Caki2 (cell line): ENCODE data around the gene CD2. TPM values are rescaled to one million over a fixed set of nuclear protein-coding genes. Genes with fewer than 3 reads are reported as not detected.

Experiments
- DNase-seq: peaks from one replicate; pipeline ENCODE4 v3.0.0-alpha.2; 2015; ENCODE audit warnings: low read depth
- in situ Hi-C: cut with HindIII; loops from 2 replicates; pipeline ENCODE4 v1.10.0; 2016; ENCODE audit warnings: low sequenced_read_pairs, low pct_unique_long_range_greater_than_20kb, mixed read lengths
- total RNA-seq: library from RNA; depleted of rRNA; stranded (reverse); fragments of >200 nt; shearing (Covaris generic); gene quantifications from 2 replicates; pipeline ENCODE4 v1.2.3, GENCODE V29; 2014; ENCODE audit warnings: low replicate concordance; rRNA removed

CD2 gene
- total RNA-seq, 1 experiment from 2014 or later, result not detected

- DNase-seq, result no peak
- in situ Hi-C loops, result no loop called here
These were observed 51.2 kb downstream of the CD2 start for GRCh38 chr1:116805398-116805797.

DNA sequence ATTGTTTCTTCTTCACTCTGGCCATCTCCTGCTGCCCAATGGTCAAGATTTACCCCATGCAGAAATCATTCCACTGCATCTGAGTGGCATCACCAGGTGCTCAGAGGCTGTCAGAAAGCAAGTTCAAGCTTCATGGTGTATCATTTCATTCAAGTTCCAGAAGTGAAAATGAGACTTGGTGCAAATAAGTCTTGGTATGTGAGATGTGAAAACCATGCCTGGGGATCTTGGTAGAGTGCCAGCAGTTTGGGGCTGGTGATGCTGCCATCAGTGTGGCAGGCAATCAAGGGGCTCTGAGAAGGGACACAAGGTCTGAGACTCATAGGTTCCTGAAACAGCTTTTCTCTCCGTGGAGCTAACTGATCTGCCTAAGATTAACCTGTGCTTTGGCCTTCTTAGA is 52.0 kb downstream of the CD2 start:
- no peak for DNase-seq
- in situ Hi-C loops, result no loop called here

DNA sequence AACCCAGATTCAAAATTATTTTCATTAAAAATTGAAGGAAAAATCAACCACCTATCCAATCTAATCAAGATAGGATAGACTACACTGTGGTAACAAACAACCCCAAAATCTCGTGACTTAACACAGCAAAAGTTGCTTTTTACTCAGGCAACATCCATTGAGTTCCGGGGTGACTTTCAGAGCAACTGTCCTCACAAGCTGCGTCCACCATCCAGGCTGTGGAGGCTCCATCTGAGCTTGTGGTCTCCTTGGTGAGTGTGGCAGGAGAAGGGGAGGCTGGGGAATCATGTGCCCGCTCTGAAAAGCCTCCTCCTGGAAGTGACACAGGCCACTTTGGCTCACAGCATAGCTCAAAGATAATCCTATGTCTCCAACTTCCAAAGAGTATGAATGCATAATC is 52.4 kb downstream of the CD2 start:
- in situ Hi-C loops, result no loop called here
- no peak for DNase-seq

DNA sequence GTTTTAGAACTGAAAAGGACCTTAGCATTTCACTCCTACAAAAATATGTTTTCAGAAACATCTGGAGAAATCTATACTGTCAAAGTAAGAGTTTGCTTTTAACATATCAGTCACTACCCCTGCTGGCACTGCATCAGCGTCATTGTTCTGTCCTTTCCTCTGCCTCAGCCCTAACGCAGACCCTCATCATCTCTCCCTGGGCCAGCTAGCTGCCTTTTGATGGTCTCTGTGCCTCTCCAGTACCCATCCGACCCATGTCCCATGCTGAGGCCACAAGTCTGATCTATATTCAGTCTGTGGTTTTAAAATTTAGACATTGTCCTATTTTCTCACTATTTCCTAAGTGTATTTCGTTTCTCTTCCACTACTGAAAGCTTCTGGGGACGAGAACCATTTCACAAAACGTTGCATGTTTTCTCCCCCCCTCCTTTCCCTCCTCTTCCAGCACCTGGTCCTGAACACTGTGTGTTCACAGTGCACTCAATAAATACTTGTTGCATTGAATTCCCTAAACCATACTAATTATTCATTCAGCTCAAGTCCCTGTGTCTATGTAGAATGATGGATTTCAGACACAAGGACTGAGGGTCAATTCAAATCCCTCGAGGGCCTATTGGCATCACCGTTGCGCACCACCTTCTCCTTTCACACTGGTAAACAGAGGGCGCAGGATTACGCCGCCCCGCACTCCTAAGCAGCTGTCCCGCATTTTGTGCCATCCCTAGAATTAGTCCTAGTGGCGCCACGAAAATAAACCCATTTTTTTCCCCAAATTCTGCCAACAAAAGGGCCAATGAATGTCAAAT is 53.4 kb downstream of the CD2 start:
- DNase-seq, result no peak
- in situ Hi-C loops, result no loop called here

DNA sequence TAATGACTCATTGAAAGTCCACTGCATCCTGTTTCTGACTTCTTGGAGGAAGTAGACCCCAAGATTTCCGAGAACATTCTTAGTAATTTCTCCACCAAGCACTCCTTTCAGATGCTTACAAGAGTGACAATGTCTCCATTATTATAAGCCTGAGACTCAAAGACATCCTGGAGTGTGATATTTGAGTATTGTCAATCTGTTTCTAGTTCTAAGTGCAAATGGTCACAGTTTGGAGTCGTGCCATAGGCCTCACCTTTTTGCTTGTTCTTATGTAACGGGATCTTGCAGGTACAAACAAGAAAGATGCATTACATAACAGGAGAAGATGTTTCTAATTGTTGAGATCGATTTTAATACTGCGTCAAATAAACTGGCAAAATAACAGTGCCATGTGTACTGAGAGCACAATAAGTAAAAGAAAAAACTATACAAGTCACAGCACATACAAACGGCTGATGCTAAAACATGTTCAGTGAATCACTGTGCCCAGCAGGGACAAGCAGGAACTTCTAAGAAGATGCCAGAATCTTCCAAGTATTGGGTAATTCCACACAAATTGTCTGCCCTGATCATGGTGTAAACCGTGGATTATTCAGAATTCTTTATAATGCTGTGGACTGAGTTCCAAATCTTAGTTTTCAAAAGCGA is 54.1 kb downstream of the CD2 start:
- in situ Hi-C loops, result no loop called here
- DNase-seq, result no peak

- DNase-seq, result no peak
- in situ Hi-C loops, result no loop called here
These were observed 54.7 kb downstream of the CD2 start for GRCh38 chr1:116808848-116809508.

- in situ Hi-C loops, result no loop called here
- no peak for DNase-seq
These were observed 57.1 kb downstream of the CD2 start for GRCh38 chr1:116811321-116811720.

DNA sequence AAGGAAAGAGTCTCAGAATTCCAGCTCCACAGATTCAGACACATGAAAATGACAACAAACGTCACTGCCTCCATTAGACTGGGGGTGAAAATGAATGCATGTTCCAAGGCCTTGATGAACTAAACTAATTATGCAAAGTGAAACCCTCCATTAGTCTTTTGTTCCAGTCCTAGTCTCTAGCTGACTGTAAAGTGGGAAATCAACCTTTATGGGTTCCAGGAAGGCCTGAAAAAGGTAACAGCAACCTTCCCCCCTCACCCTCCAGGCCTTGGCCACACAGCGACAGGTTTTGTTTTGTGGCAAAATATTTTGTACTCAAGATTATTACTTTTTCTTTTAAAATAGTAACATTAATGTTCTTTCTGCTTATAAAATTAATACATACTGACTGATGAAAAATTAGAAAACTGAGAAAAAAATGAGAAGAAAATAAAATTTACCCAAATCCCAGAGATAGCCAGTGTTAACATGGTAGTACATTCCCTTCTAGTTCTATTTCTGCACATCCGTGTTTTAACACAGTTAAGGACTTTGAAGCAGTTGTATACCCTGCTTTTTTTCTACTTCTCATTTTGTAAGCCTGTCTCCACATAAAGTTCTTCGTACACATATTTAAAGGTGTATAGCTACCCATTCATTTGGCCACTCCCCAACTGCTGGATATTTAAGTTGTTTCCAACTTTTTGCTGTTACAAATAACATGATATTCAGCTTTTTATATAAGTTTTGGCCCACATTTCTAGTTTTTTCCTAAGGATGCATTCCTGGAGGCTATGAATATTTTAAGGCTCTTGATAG is 60.9 kb downstream of the CD2 start:
- in situ Hi-C loops, result no loop called here
- no peak for DNase-seq

DNA sequence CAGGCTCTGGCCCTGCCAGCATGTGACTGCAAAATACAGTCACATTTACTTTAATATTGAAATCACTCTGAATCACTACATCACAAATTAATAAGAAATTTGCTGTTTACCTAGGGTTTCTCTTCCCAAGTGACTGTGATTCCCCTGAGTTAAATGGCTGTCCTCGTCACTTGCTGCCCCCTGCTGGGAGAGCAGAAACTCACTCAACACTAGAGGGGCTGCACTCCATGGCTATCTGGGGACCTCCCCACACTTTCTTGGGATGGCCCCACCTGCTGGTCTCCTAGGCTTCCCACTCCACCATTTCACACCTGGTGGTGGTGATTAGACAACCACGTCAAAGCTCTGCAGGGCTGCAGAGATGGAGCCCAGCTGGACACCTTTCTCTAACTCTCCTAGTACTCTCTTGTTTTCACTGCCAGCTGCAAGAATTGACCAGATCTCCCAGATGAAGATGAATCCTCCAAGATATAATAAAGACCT is 63.4 kb downstream of the CD2 start:
- in situ Hi-C loops, result no loop called here
- peak; percentile 21 for DNase-seq

Other genes starting within 250 kb of the CD2 start
- 12.7 and 17.5 TPM in 2 replicates for gene CD58, start 183.4 kb upstream of the CD2 start, total RNA-seq
- gene IGSF3, start 86.7 kb upstream of the CD2 start, total RNA-seq, result 30.4 and 36.0 TPM in 2 replicates
- gene PTGFRN, start 155.5 kb downstream of the CD2 start, total RNA-seq, result 20.7 and 26.4 TPM in 2 replicates
- 0.30 TPM in 1 of 2 replicates, not detected in the other for gene CD101, start 247.3 kb downstream of the CD2 start, total RNA-seq